HG02870 (cell line): Measurements from ENCODE around the gene YTHDF2.

ENCODE experiments used
- ATAC-seq: cut with Tn5 transposase; IDR thresholded peaks from one replicate; pipeline ENCODE4 v1.9.1; 2021; ENCODE audit warnings: mild to moderate bottlenecking, moderate library complexity; ENCODE audit not compliant: unreplicated experiment

The YTHDF2 gene

DNA sequence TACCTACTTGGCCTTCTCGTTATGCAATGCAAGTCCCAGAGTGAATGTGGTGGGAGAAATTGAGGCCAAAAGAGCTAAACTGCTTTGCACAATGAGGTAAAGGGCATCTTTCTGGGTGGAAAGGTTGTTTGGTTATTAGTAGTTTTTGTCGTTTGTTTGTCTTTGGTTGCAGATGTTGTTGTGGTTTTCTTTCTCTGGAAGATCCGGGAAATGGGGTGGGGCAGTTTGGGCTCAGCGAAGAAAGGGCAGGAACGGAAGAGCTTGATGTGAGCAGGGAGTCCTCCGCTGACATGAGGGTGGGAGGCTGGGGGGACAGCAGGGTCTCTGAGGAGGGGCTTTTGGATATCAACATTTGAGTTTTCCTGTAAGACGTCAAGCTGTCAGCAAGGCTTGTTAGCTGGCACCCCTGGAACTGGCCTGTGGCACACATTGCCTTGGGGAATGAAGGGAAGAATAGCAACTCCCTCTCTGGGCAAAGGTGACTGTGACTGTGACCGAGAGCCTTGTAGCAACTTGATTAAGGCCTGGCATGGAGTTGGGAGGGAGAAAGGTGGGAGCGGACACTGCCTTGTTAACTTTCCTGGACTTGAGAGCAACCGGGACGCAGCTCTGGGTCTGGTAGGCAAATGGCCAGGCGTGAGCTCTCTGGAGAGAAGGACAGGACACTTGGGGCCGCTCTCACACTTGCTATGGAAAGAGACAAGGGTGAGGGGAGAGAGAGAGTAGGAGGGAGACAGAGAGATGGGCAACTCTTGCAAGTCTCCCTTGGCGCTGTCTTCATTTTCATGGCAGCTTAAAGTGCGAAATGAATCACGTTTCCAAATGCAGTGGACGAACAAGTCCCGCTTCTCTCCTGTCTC is 59.8 kb downstream of the YTHDF2 start:
- ATAC-seq = no peak

DNA sequence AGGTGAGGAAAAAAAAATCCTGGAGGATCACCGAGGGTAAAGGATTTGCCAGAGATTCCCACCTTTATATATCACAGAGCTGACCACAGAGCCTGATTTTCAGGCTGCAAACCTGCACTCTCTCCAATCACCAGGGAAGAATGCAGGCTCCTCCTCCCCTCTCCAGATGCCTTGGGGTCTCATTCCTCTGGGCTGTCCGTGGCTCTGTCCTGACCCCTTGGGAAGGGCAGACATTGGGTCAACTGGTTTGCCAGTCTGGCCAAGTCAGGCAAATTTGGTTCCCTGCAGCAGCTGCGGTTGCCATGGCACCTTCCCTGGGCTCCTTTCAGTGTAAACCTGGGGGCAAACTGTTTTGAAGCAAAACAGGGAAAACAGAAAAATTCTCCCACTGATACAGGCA is 63.6 kb downstream of the YTHDF2 start:
- ATAC-seq = no peak

DNA sequence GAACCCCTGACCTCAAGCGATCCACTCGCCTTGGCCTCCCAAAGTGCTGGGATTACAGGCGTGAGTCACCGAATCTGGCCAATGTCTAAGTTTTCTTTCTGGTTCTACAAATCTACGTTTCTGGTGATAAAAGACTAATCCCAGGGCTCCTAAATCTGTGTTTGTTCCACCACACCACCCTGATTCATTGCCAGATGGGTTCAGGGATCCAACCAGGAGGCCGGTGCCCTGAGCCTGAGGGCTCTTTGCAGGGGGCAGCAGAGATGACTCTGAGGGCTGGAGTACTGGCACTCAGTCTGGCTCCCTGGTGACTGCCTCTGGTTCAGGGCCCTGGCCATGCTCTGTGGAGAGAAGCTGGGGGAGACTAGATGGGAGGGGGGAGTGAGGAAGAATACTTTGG is 64.7 kb downstream of the YTHDF2 start:
- no peak for ATAC-seq

DNA sequence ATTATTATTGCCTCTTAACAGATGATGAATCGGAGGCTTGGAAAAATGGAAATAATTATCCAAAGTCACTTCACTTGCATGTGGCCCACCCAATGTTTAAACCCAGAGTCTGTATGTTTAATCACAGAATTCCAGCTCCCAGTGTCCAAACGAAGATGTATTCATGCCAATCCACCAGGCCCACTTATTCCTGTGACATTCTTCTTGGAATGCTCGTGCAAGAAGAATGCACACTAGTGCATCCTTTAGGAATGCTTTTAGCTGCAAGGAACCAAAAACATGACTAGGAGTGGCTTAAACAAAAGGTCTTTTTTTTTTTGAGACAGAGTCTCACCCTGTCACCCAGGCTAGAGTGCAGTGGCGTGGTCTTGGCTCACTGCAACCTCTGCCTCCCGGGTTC is 66.3 kb downstream of the YTHDF2 start:
- ATAC-seq = no peak

DNA sequence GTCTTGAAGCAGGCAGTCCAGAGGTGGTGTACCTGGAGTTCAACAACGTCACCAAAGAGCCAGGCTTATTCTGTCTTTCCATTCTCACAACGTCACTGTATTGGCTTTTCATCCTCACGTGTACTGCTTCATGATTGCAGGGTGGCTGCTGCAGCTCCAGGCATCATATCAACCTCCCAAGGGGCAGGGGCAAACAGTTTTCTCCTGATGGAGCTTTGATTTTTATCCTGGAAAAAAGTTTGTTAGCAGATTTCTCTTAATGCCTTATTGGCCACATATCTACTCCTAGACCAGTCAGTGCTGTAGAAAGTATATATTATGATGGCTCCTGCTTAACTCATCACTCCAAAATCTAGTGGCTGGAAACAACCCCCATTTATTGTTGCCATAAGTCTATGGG is 66.9 kb downstream of the YTHDF2 start:
- no peak for ATAC-seq

DNA sequence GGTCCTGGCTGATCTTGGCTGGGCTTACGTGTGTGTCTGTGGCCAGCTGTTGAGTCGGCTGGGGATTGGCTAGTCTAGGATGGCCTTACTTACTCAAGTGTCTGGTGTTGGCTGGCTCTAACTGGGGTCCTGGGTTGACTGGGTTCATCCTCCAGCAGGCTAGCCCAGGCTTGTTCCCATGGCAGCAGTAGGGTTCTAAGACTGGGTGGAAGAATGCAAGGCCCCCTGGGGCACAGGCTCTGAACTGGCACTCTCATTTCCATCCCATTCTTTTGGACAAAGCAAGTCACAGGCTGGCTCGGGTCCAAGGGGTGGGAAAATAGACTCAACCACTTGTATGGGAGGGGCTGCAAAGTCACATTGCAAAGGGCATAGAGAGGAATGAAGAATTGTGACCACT is 67.3 kb downstream of the YTHDF2 start:
- ATAC-seq = no peak

DNA sequence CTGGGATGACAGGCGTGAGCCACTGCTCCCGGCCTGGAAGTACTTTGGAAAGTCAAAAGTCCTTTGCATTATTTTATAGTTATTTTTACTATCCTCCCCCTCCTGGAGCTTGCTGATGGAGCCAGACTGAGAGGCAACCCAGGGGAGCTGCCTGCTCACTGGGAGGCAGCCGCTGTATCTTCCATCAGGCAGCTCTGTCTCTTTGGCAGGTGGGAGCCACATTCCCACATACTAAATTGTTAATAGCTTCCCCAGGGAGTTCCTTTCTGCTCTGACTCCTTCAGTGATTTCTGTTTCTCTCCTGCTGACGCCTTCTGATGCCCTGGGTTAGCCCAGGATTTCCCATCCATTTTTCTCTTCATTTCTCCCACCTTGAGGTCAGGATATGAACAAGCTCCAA is 70.3 kb downstream of the YTHDF2 start:
- ATAC-seq = no peak

DNA sequence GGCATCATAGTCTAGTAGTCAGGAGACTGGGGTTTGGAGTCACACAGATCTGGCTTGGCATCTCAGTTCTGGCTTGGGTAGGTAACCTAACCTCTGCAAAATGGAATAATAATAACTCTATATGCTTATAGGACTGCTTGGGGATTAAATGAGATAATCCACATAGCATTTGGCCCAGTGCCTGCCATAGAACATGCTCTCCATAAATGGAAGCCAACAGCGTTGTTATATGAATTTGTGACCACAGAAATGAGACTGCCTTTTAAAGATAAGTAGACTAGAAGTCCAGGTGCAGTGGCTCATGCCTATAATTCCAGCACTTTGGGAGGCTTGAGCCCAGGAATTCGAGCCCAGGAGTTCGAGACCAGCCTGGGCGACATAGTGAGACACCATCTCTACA is 71.2 kb downstream of the YTHDF2 start:
- no peak for ATAC-seq

DNA sequence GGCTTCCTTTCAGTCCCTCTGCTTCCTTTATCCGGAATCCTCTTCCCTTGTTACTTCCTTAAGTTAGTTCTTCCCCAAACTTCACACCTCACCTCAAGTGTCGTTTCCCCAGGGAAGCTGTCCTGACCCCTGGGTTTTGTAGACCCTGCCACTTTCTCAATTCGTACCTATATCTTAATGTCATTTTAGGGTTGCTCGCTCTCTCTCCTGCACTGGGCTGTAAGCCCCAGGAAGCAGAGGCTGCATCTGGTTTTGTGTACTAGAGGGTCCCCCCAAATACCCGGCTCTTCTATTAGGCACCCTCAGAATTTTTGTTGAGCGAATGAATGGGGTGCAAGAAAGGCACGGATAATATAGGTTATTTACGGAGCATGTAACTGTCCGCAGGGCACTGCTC is 74.6 kb downstream of the YTHDF2 start:
- ATAC-seq = no peak

DNA sequence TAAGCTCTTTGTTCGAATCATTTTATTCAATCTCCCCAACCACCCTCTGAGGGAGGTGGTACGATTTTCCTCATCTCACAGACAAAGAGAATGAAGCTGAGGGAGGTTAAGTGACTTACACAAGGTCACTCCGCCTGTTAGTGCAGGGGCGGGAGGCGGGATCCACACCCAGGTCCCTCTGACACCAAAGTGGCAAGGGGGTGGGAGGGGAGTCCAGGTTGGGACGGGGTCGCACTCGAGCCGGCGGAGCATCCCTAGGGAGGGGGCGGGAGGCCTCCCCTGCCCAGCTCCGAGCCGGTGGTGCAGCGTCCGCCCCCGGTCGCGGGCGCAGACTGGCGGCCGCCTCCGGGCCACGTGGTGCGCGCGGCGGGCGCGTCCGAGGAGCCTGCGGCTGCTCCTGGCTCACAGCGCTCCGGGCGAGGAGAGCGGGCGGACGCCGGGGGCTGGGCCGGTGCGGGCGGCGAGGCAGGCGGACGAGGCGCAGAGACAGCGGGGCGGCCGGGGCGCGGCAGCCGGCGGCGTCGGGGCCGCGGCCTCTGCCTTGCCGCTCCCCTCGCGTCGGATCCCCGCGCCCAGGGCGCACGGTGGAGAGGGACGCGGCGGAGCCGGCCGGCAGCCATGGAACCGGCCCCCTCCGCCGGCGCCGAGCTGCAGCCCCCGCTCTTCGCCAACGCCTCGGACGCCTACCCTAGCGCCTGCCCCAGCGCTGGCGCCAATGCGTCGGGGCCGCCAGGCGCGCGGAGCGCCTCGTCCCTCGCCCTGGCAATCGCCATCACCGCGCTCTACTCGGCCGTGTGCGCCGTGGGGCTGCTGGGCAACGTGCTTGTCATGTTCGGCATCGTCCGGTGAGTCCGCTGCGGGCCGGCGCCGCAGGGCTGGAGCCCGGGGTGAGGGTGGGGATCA is 75.3 kb downstream of the YTHDF2 start, which contains the start of gene OPRD1:
OPRD1 (plus strand) TSS at position 405 of the 903 bp plus-strand sequence; CDS start at position 619, 214 bp downstream.
- no peak for ATAC-seq

DNA sequence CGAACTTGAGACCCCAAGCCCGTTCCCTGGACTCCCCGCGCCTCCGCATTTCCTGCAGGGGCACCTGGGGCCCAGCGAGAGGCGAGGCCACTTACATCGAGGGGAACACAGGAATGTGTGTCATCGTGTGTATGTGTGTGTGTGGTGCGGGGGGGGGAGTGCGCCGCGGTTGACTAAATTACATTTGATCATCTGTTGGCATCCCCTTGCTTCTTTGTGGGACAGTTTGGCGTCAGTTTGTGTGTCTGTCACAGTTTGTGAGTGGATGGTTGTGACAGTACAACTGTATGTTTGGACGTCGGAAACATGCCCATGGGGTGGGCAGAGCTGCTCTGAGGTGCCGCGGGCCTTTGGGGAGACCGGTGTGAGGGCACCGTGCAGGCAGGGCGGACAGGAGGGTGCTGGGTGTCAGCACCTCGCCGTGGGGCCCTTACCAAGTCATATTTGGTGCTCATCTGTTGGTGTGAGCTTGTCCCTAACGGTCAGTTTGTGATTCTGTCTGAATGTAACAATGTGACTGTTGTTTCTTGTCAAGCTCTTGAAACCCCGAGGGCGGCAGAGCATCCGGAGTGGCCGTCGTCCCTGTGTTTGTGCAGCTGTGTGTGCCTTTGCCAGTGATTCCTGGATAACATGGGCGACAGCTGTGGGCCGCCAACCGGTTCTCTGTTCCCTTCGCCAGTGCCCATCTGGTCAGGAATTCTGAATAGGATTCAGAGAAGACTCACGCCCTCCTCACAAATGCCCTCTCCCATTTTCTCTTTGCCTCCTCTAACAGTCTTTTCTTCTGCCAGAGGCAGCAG is 76.1 kb downstream of the YTHDF2 start:
- no peak for ATAC-seq

DNA sequence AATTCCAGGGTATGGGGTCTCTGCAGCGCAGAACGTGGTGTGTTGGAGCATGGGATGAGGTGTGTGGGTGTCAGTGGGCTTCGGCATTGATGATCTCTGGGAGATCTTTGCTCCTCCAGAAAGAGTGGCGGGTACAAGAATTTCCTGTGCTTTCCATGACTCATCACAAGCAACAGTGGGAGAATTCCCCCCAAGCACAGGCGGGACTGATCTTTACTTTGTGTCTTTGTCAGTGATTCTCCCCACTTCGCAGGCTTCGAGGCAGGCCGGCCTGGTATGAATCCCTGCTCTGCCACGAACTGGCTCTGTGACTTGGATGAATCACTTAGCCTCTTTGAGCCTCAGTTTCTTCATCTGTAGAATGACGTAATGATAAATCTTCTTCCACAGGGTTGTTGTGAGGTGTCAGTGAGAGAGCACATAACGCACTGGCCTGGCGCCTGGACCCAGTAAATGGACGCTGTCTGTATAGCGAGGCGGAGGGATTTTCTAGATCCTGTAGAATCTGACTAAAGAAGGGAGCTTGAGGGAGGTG is 77.3 kb downstream of the YTHDF2 start:
- ATAC-seq = no peak

DNA sequence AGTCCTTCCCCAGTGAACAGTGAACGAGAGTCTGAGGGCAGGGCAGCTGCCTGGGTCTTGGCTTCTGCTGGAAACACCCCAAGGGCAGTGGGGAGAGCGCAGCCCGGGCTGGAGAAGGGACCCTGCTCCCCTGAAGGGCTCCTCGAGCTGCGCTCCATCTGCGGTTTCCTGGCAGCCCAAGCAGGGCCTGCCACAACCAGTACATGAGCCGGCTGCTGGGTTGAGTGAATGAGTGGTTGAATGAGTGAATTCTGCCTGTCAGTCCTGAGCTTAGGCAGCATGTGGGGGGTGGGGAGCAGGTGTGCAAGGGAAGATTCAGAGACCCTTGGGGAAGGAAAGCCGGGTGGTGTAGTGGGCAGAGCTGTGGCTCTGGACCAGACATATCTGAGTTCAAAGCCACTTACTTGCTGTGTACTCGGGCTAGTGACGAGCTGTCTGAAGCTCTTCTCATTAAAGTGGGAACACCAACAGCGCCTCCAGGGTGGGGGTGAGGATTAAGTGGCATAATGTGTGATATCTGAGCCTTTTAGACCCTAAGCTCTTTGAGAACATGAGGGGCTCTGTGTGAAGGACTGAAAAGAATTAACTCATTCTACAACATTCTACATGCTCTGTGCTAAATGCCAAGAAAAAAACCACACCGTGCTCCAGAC is 78.9 kb downstream of the YTHDF2 start:
- ATAC-seq = no peak

DNA sequence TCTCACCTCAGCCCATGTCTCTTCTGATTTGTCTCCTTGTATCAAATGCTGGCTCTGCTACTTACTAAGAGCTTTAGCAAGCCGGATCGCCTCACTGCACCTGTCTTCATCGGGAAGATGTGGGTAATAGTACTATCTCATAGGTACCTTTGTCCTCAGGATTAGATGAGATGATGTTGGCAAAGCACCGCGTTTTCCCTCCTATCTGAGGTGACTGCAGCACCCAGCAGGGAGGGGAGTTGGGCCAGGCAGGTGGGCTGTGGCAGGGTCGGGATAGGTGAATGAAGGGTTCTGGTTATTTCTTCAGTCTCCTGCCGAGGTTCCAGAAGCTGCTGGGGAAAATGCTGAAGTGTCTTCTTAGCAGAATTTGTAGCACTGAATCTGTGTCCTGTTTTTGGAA is 80.4 kb downstream of the YTHDF2 start:
- ATAC-seq = no peak

DNA sequence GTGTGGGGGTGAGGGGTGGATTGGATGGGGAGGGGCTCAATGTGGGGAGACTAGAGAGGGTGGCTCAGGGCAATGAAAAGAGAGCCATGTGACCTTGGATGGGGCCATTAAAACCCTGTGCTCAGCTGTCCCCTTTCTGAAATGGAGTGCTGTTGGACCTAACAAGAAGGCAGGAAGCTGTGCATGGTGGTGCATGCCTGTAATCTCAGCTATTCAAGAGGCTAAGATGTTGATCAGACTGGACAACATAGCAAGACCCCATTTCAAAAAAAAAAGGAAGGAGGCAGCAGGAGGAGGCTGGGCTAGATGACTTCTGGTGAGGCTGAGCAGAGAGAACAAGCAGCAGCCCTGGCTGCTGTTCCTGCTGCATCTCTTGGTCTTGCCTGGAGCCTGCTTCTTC is 82.3 kb downstream of the YTHDF2 start:
- ATAC-seq = no peak
